Natural killer cell treated with Interleukin-12 subunit alpha and Interleukin-12 subunit beta and Interleukin-15 and Interleukin-18, amount 100 ng/mL, for 72 hours (primary cell): Measurements from ENCODE around the gene TMEM190. TPM values are rescaled to one million over a fixed set of nuclear protein-coding genes. Genes with fewer than 3 reads are reported as not detected.

Experiments
- ATAC-seq, 2 donors: fragments of 150-1000 bp; cut with Tn5 transposase in 1 of 2; sonication (Bioruptor Pico), chemical (Tn5 transposase) in 1 of 2; 2 replicates each; pipeline ENCODE4 v1.10.0; 2021
- DNase-seq: peaks from one replicate; pipeline ENCODE4 v3.0.0; 2022; ENCODE audit warnings: low spot score
- H3K27ac Mint-ChIP-seq, 2 donors: 1 replicate in 1 of 2; 2 replicates in 1 of 2; pipeline ENCODE4 v1.8.0; 2022; ENCODE audit warnings: mixed read lengths in 2 of 2, mild to moderate bottlenecking in 1 of 2, moderate library complexity in 1 of 2
- H3K27me3 Mint-ChIP-seq, 2 donors: 1 replicate in 1 of 2; 2 replicates in 1 of 2; pipeline ENCODE4 v1.8.0; 2022; ENCODE audit warnings: mixed read lengths in 2 of 2
- H3K36me3 Mint-ChIP-seq: one replicate; pipeline ENCODE4 v1.8.0; 2022; ENCODE audit warnings: mixed read lengths
- H3K4me1 Mint-ChIP-seq, 2 donors: 1 replicate in 1 of 2; 2 replicates in 1 of 2; pipeline ENCODE4 v1.8.0; 2022; ENCODE audit warnings: low read depth in 2 of 2, mixed read lengths in 2 of 2, mild to moderate bottlenecking in 1 of 2
- H3K4me3 Mint-ChIP-seq: one replicate; pipeline ENCODE4 v1.8.0; 2022; ENCODE audit warnings: mixed read lengths
- H3K9me3 Mint-ChIP-seq: 2 replicates; pipeline ENCODE4 v1.8.0; 2022; ENCODE audit warnings: mixed read lengths
- total RNA-seq, 2 donors: library from RNA; stranded (reverse); gene quantifications; one replicate each; pipeline ENCODE4 v1.2.3, GENCODE V29; 2022

Gene TMEM190
- total RNA-seq, 2 donors from 2014 or later: not detected

DNA sequence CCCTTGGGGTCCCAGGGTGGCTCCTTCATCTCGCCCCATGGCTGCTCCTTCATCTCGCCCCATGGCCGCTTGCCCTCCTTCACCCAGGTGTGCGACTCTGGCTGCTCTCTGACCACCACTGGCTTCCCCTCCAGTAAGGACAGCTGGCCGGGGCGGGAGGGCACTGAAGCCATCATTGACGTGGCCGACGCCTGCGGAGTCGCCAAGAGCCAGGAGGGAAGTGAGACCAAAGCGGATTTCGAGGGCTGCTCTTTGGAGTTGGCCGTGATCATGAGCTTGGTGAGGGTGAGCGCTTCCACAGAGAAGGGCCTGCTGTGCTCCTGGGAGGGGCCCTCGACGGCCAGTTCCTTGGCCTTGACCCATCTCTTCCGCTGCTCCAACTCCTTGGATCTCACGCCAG, 18.1 kb upstream of the TMEM190 start:
- H3K4me1 Mint-ChIP-seq: peaks cover under 1 to 2% of the 10 kb centered on the region in 2 donors
- no peak overlapping the region for H3K27ac Mint-ChIP-seq

DNA sequence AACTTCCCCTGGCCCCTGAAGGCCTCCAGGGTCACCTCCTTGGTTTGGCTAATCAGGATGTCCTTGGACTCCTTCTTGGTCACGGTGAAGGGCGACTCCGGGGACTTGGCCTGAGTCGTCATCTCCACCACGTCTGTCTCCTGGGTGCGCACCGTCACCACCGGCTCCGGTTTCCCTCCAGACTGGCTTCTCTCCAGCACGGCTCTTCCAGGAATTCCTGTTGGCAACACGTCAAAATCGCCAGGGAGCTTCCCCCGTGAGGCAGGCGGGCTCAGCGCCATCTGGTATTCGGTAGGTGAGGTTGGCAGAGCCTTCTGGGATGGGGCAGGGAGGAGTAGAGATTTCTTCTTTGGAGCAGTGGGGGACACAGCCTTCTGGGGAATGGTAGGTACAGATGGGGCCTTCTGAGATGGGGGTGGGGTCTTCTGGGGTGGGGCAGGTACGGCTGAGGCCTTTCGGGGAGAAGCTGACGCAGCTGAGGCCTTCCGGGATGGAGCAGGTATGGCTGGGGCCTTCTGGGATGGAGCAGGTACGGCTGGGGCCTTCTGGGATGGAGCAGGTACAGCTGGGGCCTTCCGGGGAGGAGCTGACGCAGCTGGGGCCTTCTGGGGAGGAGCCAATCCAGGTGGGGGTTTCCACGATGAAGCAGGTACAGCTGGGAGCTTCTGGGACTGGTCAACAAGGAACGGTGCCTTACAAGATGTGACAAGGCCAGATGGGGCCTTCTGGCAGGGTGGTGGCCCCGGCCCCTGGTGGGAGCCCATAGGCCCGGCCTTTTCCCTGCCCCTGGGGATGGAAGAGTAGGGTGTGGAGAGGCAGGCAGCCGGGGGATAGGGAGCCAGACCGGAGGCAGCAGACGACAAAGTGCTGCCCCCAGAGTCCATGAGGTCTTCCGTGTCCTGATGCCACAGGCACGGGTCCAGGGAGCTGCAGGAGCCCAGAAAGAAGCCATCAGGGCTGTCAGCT, 17.4 kb upstream of the TMEM190 start:
- no peak for DNase-seq
- H3K9me3 Mint-ChIP-seq: no peaks in the 10 kb centered on the region
- peaks cover 6 to 9% of the 10 kb centered on the region in 2 donors for H3K27me3 Mint-ChIP-seq
- no peak for ATAC-seq
- H3K36me3 Mint-ChIP-seq: no peaks in the 10 kb centered on the region
- no peak overlapping the region for H3K27ac Mint-ChIP-seq
- no peaks in the 10 kb centered on the region for H3K4me1 Mint-ChIP-seq
- H3K4me3 Mint-ChIP-seq: no peak overlapping the region

More for the DNA sequence above, 18.1 kb upstream of the TMEM190 start:
- Mint-ChIP-seq H3K4me3 (no peak overlapping the region), H3K36me3 (no peaks in the 10 kb centered on the region), H3K9me3 (no peaks in the 10 kb centered on the region), H3K27me3 (peaks cover 6 to 9% of the 10 kb centered on the region in 2 donors)
- DNase-seq (no peak), ATAC-seq (no peak)

DNA sequence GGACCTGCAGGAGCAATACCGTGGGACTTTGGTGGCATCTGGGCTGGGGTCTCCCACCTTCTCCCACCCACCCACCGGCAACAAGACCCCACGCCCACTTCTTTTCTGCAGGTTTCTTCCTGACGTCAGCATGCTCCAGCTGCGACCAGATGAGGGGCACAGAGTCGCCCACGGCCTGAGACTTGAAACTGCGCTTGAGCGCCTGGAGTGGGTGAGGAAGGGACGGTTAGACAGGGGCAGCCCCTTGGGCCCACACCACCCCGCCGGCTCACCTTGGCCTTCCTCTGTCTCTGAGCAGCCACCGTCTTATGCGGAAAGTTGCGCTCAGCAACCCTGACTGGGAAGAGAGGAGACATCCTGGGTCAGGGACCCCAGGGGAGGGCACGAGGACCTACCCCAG, 15.7 kb upstream of the TMEM190 start:
- Mint-ChIP-seq H3K36me3 (no peaks in the 10 kb centered on the region), H3K9me3 (no peaks in the 10 kb centered on the region), H3K4me3 (no peak overlapping the region), H3K27ac (no peak overlapping the region), H3K4me1 (no peaks in the 10 kb centered on the region), H3K27me3 (peaks cover 6 to 9% of the 10 kb centered on the region in 2 donors)
- ATAC-seq: no peak
- no peak for DNase-seq

DNA sequence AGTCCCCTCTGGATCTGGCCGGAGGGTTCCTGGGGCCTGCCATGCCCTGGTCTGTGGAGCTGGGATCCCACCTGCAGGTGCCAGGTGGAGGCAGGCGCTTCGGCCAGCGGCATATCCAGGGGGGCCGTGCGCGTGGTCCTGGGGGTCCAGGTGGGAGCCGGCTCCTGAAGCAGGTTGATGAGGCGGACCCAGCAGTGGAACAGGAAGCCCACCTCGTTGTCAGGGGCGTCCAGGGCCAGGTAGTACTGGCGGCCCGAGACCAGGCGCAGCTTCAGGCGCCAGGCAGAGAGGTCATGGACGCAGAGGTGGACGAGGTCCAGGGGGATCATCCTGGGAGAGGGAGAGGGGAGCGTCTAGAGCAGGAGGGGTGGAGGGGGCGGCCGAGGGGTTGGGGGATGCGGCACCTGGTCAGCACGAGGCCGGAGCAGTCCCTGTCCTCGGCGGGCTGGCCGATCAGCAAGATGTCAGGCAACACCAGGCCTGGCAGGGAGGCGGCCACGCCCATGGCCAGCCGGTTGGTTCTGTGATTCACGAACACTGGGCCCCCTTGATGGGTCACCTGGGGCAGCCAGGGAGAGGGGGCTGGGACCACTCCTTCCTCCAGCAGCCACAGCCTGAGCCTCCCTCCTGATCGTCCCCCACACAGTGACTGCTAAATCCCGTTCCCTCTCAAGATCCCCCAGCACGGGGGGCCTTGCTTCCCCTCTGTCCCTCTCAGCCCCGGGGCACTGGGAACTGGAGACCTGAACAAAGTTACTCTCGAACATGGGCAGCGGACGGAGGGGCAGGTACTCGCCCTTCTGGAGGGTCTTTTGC, 14.2 kb upstream of the TMEM190 start:
- H3K27me3 Mint-ChIP-seq: peaks cover 1 to 4% of the 10 kb centered on the region in 2 donors
- DNase-seq (no peak), ATAC-seq (no peak)
- no peaks in the 10 kb centered on the region for H3K9me3 Mint-ChIP-seq
- no peaks in the 10 kb centered on the region for H3K36me3 Mint-ChIP-seq
- H3K27ac Mint-ChIP-seq: no peak overlapping the region
- H3K4me3 Mint-ChIP-seq: no peak overlapping the region
- no peaks in the 10 kb centered on the region for H3K4me1 Mint-ChIP-seq

DNA sequence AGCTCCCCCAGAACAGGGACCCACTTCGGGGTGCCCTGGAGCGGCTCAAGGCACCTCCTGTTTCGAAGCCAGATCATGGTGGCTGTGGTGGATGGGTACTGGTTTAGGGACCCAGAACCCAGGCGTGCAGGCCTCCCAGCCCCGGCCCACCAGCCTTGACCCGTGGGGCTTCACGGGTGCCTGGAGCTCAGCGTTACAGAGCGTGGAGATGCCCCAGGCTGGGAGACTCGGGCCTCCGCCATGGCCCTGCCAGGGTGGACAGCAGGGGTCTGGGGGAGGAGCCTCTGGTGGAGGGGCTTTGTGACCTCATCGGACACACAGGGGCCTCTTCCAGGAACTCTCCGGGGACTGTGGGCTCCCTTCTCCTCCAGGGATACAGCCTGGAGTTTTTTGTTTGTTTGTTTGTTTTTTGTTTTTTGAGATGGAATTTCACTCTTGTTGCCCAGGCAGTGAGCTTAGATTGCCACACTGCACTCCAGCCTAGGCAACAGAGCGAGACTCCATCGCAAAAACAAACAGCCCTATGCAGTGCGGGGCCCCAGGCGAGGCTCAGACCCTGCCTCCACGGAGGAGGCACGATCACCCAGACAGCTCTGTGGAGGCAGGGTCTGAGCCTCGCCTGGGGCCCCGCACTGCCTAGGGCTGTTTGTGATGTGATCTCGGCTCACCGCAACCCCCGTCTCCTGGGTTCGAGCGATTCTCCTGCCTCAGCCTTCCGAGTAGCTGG, 13.5 kb upstream of the TMEM190 start, which contains the start of gene GARIN5B:
Gene GARIN5B, minus strand, starts transcription at position 271 of the 727 bp plus-strand sequence. Its CDS starts 194 bp downstream, at position 77.
- no peaks in the 10 kb centered on the region for H3K9me3 Mint-ChIP-seq
- H3K4me3 Mint-ChIP-seq: no peak within 1 kb of the TSS
- DNase-seq (no peak), ATAC-seq (no peak)
- peaks cover 0 to 3% of the 10 kb centered on the region in 2 donors for H3K27me3 Mint-ChIP-seq
- H3K36me3 Mint-ChIP-seq: no peaks in the 10 kb centered on the region
- no peak within 1 kb of the TSS for H3K27ac Mint-ChIP-seq
- H3K4me1 Mint-ChIP-seq: no peaks in the 10 kb centered on the region

DNA sequence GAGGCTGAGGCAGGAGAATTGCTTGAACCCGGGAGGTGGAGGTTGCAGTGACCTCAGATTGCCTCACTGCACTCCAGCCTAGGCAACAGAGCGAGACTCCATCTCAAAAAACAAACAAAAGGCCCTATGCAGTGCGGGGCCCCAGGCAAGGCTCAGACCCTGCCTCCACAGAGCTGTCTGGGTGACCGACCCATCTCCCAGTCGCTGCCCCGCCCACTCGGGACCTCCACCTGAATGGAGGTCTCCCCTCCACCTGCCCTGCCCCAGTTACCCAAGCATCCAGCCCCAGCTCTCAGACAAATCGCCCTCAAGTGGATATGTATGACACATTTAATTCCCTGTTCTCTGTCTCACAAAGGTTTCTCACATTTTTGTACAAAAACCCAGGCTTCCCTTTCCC, 11.4 kb upstream of the TMEM190 start:
- DNase-seq (no peak), ATAC-seq (no peak)
- Mint-ChIP-seq H3K4me1 (peaks cover 0 to 4% of the 10 kb centered on the region in 2 donors), H3K9me3 (no peaks in the 10 kb centered on the region), H3K4me3 (no peak overlapping the region), H3K36me3 (no peaks in the 10 kb centered on the region), H3K27me3 (peaks cover 6 to 7% of the 10 kb centered on the region in 2 donors), H3K27ac (no peak overlapping the region)

DNA sequence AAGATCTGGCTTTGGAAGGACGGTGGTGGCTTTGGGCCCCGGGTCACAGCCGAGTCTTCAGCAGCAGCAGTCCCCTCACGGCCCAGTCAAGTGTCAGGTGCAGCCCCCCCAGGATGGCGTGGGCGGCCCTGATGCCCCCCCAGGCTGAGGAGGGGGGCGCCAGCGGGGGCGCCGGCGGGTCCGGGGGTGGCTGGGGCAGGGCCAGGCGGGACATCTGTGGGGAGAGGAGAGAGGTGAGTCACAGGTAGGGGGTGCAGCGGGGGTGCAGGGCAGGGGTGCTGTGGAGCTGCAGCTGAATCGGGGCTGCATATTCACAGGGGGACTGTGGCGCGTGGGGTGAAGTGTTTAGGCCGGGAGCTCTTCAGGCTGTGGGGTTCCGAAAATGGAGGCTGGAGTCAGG, 10.7 kb upstream of the TMEM190 start:
- no peak for DNase-seq
- H3K9me3 Mint-ChIP-seq: no peaks in the 10 kb centered on the region
- no peak overlapping the region for H3K27ac Mint-ChIP-seq
- H3K4me1 Mint-ChIP-seq: peaks cover 0 to 4% of the 10 kb centered on the region in 2 donors
- no peak overlapping the region for H3K4me3 Mint-ChIP-seq
- H3K36me3 Mint-ChIP-seq: no peaks in the 10 kb centered on the region
- ATAC-seq: no peak
- H3K27me3 Mint-ChIP-seq: peaks cover 13 to 14% of the 10 kb centered on the region in 2 donors

DNA sequence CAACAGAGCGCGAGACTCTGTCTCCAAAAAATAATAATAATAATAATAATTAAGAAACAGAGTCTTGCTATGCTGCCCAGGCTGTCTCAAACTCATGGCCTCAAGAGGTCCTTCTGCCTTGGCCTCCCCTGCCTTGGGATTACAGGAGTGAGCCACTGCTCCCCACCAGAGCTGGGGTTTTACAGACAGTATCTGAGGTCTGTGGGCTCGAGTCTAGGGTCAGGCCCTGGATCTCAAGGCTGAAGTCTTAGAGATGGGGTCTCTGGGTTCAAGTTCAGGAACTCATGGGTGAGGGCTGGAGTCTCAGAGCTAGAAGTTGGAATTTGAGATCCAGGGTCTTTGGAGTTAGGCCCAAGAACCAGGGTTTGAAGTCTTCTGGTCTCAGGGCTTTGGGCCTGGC, 9.8 kb upstream of the TMEM190 start:
- Mint-ChIP-seq H3K4me1 (peaks cover 0 to 4% of the 10 kb centered on the region in 2 donors), H3K36me3 (no peaks in the 10 kb centered on the region)

DNA sequence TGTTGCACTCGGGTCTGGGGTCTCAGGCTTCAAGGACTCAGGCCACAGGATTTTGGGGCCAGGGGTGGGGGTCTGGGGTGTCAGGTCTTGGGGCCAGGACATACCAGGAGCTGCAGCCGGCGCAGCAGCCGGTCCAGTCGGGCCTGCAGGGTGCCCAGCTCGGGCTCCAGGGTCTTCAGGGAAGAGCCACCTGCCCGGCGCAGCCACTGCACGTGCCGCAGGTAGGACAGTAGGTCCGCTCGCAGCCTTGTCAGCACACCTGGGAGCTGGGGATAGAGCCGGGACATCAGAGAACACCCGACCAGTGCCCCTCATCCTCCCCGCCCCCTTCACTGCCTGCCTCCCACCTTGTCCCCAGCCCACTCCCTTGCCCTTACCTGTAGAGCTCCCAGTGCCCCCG, 8.5 kb upstream of the TMEM190 start:
- Mint-ChIP-seq H3K27ac (no peak overlapping the region), H3K27me3 (peaks cover 20 to 27% of the 10 kb centered on the region in 2 donors), H3K9me3 (no peaks in the 10 kb centered on the region), H3K4me1 (peaks cover 0 to 4% of the 10 kb centered on the region in 2 donors), H3K4me3 (no peak overlapping the region), H3K36me3 (no peaks in the 10 kb centered on the region)
- ATAC-seq: no peak
- no peak for DNase-seq

More for the DNA sequence above, 9.8 kb upstream of the TMEM190 start:
- no peaks in the 10 kb centered on the region for H3K9me3 Mint-ChIP-seq
- DNase-seq (no peak), ATAC-seq (no peak)
- H3K4me3 Mint-ChIP-seq: no peak overlapping the region
- no peak overlapping the region for H3K27ac Mint-ChIP-seq
- peaks cover 15 to 20% of the 10 kb centered on the region in 2 donors for H3K27me3 Mint-ChIP-seq

DNA sequence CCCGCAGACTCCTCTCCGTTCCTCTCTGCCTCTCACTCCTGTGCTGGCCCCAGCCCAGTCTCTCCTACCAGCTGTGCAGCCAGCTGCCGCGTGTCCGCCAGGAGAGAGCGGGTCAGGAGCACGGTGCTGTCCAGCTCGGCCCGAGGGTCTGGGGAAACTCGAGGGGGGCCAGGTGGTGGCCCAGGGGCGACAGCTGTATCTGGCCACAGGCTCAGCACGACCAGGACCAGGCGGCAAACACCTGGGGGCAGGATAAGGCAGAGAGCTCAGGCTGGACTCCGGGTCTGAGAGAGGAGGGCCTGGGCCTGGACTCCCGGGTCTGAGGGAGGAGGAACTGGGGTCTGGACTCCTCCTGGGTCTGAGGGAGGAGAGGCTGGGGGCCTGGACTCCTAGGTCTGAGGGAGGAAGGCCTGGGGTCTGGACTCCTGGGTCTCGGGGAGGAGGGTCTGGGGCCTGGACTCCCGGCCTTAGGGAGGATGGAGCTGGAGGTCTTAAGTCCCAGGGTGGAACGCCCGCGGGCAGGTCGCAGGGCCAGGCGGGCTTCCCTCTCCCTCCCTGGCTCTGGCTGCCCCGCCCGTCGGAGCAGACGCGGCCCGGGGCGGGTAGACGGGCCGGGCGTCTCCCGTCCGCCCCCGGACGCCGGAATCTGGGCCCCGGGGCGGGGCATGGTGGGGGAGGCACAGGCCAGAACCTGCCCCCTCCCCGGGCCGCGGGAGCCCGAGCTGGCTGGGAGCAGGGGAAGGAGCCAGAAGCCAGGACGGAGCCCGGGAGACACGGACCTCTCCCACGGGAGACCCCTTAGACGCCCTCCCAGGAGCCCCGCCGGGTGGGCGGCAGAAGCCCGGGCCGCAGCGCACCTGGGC, 7.7 kb upstream of the TMEM190 start:
- DNase-seq: no peak
- no peaks in the 10 kb centered on the region for H3K9me3 Mint-ChIP-seq
- peak; percentile 43 to 61 for ATAC-seq
- H3K36me3 Mint-ChIP-seq: no peaks in the 10 kb centered on the region
- H3K4me1 Mint-ChIP-seq: peaks cover 0 to 8% of the 10 kb centered on the region in 2 donors
- H3K4me3 Mint-ChIP-seq: no peak overlapping the region
- peaks cover 24 to 32% of the 10 kb centered on the region in 2 donors for H3K27me3 Mint-ChIP-seq
- H3K27ac Mint-ChIP-seq: no peak overlapping the region

DNA sequence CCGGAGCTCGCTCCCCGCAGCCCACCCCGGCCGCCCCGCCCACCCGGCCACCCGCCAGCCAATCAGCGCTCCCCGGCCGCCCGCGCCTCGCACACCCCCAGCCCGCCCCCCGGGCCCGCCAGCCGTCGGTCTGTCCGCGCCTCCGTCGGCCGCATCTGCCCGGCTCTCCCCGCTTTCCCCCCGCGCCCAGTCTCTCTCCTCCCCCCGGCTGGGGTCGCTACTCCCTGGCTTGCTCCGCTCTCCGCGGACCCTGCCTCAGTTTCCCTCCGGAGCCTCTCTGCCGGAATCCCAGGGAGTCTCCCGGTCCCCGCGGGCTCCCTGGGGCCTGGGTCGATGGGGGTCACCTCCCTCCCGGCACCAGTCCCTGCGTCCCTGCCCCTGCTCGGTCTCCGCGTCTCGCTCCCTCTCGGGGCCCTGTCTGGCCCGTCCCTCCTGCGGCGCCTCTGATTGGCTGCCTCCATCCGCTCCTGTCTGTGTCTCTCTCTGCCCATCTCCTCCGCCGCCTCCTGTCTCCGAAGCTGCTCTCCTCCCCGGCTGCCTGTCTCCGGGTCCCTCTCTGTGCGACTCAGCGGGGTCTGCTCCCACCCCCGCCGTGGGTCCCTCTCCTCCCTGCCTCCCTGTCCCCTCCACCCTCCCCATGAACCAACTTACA, 6.8 kb upstream of the TMEM190 start:
- ATAC-seq (peak; percentile 54 to 73), DNase-seq (no peak)
- H3K27ac Mint-ChIP-seq: no peak overlapping the region
- H3K4me3 Mint-ChIP-seq: peak overlapping the region; percentile 83
- H3K27me3 Mint-ChIP-seq: peaks cover 25 to 35% of the 10 kb centered on the region in 2 donors
- H3K36me3 Mint-ChIP-seq: no peaks in the 10 kb centered on the region
- H3K9me3 Mint-ChIP-seq: no peaks in the 10 kb centered on the region
- peaks cover 0 to 8% of the 10 kb centered on the region in 2 donors for H3K4me1 Mint-ChIP-seq

DNA sequence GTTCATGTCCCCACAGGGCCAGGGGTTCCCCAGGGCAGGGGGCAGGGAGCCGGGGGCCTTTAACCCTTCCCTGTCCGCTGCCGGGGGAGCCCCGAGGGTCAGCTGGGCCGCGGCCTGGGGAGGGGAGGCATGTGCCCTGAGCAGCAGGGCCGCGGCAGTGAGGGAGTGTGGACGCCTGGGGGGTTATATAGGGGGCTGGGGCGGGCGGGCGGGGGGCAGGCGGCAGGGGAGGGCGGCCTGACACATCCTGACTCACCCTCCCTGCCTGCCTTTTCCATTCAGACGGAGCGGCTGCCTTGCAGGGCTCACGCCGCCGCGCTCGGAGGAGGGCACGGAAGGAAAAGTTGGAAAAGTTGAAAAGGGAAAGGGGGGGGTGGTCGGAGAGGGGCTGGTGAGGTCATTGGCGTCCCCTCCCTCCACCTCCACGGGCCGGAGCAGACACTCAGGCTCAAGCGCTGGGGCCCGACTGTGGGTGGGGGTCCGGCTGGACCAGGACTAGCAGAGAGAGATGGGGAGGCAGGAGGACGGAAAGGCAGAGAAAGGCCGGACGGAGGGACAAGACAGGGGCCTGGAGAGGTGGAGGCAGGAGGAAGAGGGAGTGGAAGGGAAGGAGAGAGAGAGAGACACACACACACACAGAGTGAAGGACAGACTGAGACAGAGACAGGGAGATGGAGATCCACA, 6.2 kb upstream of the TMEM190 start, which contains the start of gene IL11:
Gene IL11, minus strand, starts transcription at position 159 of the 684 bp plus-strand sequence. Its CDS starts 153 bp downstream, at position 6.
- H3K4me3 Mint-ChIP-seq: peak within 1 kb of the TSS; percentile 83
- peaks cover 25 to 35% of the 10 kb centered on the region in 2 donors for H3K27me3 Mint-ChIP-seq
- H3K27ac Mint-ChIP-seq: no peak within 1 kb of the TSS
- no peaks in the 10 kb centered on the region for H3K9me3 Mint-ChIP-seq
- peaks cover 0 to 8% of the 10 kb centered on the region in 2 donors for H3K4me1 Mint-ChIP-seq
- no peaks in the 10 kb centered on the region for H3K36me3 Mint-ChIP-seq
- DNase-seq (no peak), ATAC-seq (no peak)
